Measurements from ENCODE around the gene SDK1.

GRCh38 chr7:3318874-3319273 is 17.8 kb downstream of the SDK1 start:
- TF ChIP-seq CTCF (IDR thresholded peaks at IDR 0.05; ENCODE audit: low read depth, low read length, poor library complexity, severe bottlenecking) (no peak), EZH2phosphoT487 (IDR thresholded peaks at IDR 0.05; ENCODE audit: borderline replicate concordance, low read length) (no peak)

All from DOHH2 (cell line).